SHP77 treated with DMSO at 0.1 percent for 48 hours (cell line): Measurements from ENCODE around the gene SLC16A11.

ENCODE experiments used
- DNase-seq: peaks from one replicate; lab custom pipeline; 2025; lab: John Stamatoyannopoulos, UW

Gene SLC16A11

GRCh38 chr17:7025245-7025644, 18.6 kb downstream of the SLC16A11 start:
- no peak for DNase-seq

- DNase-seq: no peak
Observed at GRCh38 chr17:7024402-7024785, 19.5 kb downstream of the SLC16A11 start.

GRCh38 chr17:7023576-7024401, 20.1 kb downstream of the SLC16A11 start:
- DNase-seq: peak; percentile 92

- DNase-seq: no peak
Observed at GRCh38 chr17:7022781-7023571, 20.9 kb downstream of the SLC16A11 start, which contains the start of gene BCL6B. Gene BCL6B (plus strand): TSS chr17:7023050. CDS start chr17:7023672, 622 bp downstream.

- DNase-seq: peak; percentile 70
Observed at GRCh38 chr17:7021993-7022778, 21.7 kb downstream of the SLC16A11 start.

GRCh38 chr17:7020894-7021664, 22.8 kb downstream of the SLC16A11 start:
- DNase-seq: peak; percentile 53

- DNase-seq: peak; percentile 45
Observed at GRCh38 chr17:7019839-7020519, 23.9 kb downstream of the SLC16A11 start.

- DNase-seq: no peak
Observed at GRCh38 chr17:7019367-7019766, 24.5 kb downstream of the SLC16A11 start.

GRCh38 chr17:7018331-7018964, 25.4 kb downstream of the SLC16A11 start:
- DNase-seq: peak; percentile 54

- DNase-seq: no peak
Observed at GRCh38 chr17:7017827-7018200, 26.1 kb downstream of the SLC16A11 start.

- no peak for DNase-seq
Observed at GRCh38 chr17:7016886-7017826, 26.7 kb downstream of the SLC16A11 start.

- DNase-seq: no peak
Observed at GRCh38 chr17:7016418-7016817, 27.5 kb downstream of the SLC16A11 start.

- no peak for DNase-seq
Observed at GRCh38 chr17:7014995-7015958, 28.6 kb downstream of the SLC16A11 start.

- peak; percentile 93 for DNase-seq
Observed at GRCh38 chr17:7014261-7014994, 29.5 kb downstream of the SLC16A11 start.

- no peak for DNase-seq
Observed at GRCh38 chr17:7011942-7012254, 32.0 kb downstream of the SLC16A11 start.

GRCh38 chr17:7011415-7011814, 32.5 kb downstream of the SLC16A11 start:
- DNase-seq: no peak

GRCh38 chr17:7010523-7010922, 33.4 kb downstream of the SLC16A11 start:
- DNase-seq: no peak

GRCh38 chr17:7007143-7007542, 36.7 kb downstream of the SLC16A11 start:
- no peak for DNase-seq
